ENCODE data around the gene CLIC1.

GRCh38 chr6:31723980-31724691 lies 12.2 kb downstream of the CLIC1 start:
- TF ChIP-seq CTCF (conservative IDR thresholded peaks at IDR 0.05; ENCODE audit: low read length) (no peak), EZH2phosphoT487 (IDR thresholded peaks at IDR 0.05; ENCODE audit: borderline replicate concordance, low read depth, low read length) (no peak)

Data from OCI-LY7 (cell line).